ENCODE results near the gene PSMB10.

- TF ChIP-seq ARNT (IDR thresholded peaks at IDR 0.05) (no peak), SP1 (IDR thresholded peaks at IDR 0.05) (no peak), NFRKB (IDR thresholded peaks at IDR 0.05) (no peak), BHLHE40 (IDR thresholded peaks at IDR 0.05; ENCODE audit: borderline replicate concordance) (no peak), ZNF384 (IDR thresholded peaks at IDR 0.05) (no peak), PKNOX1 (IDR thresholded peaks at IDR 0.05) (no peak), FOXM1 (IDR thresholded peaks at IDR 0.05; ENCODE audit: borderline replicate concordance) (no peak), FOXK2 (IDR thresholded peaks at IDR 0.05) (no peak), SUZ12 (IDR thresholded peaks at IDR 0.05) (no peak)
These were observed 3.1 kb upstream of the PSMB10 start for GRCh38 chr16:67939507-67940445.
